ENCODE results near the gene DNAJC28. TPM values are rescaled to one million over a fixed set of nuclear protein-coding genes. Genes with fewer than 3 reads are reported as not detected.
A peak's percentile ranks its signal among the peaks of the same experiment; 100 is the strongest.
"Not testable (repeated sequence)": the region's sequence is repeated elsewhere in the genome, so short reads cannot be mapped to it uniquely, and the experiment has no call there.

The DNAJC28 gene
- total and polyA plus RNA-seq, 12 donors, result 2.4 to 9.1 (median 3.8) TPM

- WGBS, 4 donors, result 80 to 87% (median 83%) methylated on average over 6 of the region's 6 CpGs
- Histone ChIP-seq H3K27ac (no peak overlapping the region), H3K4me3 (no peak overlapping the region), H3K4me1 (replicated peaks in 1 of 2) (no peaks in the 10 kb centered on the region), H3K36me3 (replicated peaks in 1 of 2) (peaks cover 0 to 21% of the 10 kb centered on the region in 2 donors), H3K9me3 (replicated peaks in 1 of 3) (no peaks in the 10 kb centered on the region), H3K27me3 (no peaks in the 10 kb centered on the region)
- no peak for TF ChIP-seq CTCF (IDR thresholded peaks at IDR 0.05)
- TF ChIP-seq POLR2A (IDR thresholded peaks at IDR 0.05), result no peak
- intact Hi-C loops (cut with DNase I), result no loop called here
- peak in 1 of 7 donors; percentile 14 for DNase-seq
These were observed 35.6 kb downstream of the DNAJC28 start for GRCh38 chr21:33455686-33456446.

DNA sequence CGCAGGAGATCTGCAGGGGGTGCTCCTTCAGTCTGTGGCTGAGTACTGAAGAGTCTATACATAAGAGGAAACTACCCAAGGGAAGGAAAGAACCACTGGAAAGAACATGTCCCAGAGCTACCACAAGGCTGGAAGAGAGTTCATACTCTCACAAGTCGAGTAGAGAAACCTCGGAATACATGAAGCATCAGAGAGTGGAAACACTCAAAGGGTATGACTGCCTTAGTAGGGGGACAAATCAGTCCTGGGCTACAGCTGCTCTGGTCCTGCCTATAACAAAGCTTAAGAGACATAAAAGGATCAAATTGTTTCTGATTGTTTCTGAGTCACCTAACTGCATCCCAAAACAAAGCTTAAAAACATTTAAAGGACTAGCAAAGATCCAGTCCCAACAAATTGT, 39.2 kb downstream of the DNAJC28 start:
- Histone ChIP-seq H3K36me3 (replicated peaks in 1 of 2) (peaks cover 0 to 13% of the 10 kb centered on the region in 2 donors), H3K27me3 (no peaks in the 10 kb centered on the region), H3K4me3 (no peak overlapping the region), H3K4me1 (replicated peaks in 1 of 2) (no peaks in the 10 kb centered on the region), H3K9me3 (replicated peaks in 1 of 3) (no peaks in the 10 kb centered on the region), H3K27ac (no peak overlapping the region)
- 93 to 98% (median 96%) methylated on average over 3 of the region's 3 CpGs for WGBS, 4 donors
- no peak for TF ChIP-seq CTCF (IDR thresholded peaks at IDR 0.05)
- DNase-seq, result peak in 1 of 7 donors; percentile 4
- intact Hi-C loops (cut with DNase I), result no loop called here

- H3K36me3 ChIP-seq (replicated peaks in 1 of 2), result peaks cover 0 to 13% of the 10 kb centered on the region in 2 donors
- intact Hi-C loops (cut with DNase I), result no loop called here
- 81 to 89% (median 87%) methylated on average over 1 of the region's 1 CpG for WGBS, 4 donors
These were observed 39.9 kb downstream of the DNAJC28 start for GRCh38 chr21:33451634-33452071.

GRCh38 chr21:33449616-33450015, 41.9 kb downstream of the DNAJC28 start:
- intact Hi-C loops (cut with DNase I), result no loop called here
- Histone ChIP-seq H3K27ac (no peak overlapping the region), H3K27me3 (no peaks in the 10 kb centered on the region), H3K4me3 (no peak overlapping the region), H3K9me3 (replicated peaks in 1 of 3) (no peaks in the 10 kb centered on the region), H3K4me1 (replicated peaks in 1 of 2) (no peaks in the 10 kb centered on the region), H3K36me3 (replicated peaks in 1 of 2) (peaks cover 0 to 6% of the 10 kb centered on the region in 2 donors)
- TF ChIP-seq CTCF (IDR thresholded peaks at IDR 0.05) (no peak), POLR2A (IDR thresholded peaks at IDR 0.05) (no peak)
- DNase-seq, result no peak
- WGBS, 4 donors, result 67 to 72% (median 69%) methylated on average over 4 of the region's 4 CpGs

More at GRCh38 chr21:33451634-33452071, 39.9 kb downstream of the DNAJC28 start:
- TF ChIP-seq POLR2A (IDR thresholded peaks at IDR 0.05) (no peak), CTCF (IDR thresholded peaks at IDR 0.05) (no peak)
- H3K9me3 ChIP-seq (replicated peaks in 1 of 3), result no peaks in the 10 kb centered on the region
- no peak overlapping the region for H3K4me3 ChIP-seq
- H3K27me3 ChIP-seq, result no peaks in the 10 kb centered on the region
- no peak overlapping the region for H3K27ac ChIP-seq
- peak in 1 of 7 donors; percentile 3 for DNase-seq
- H3K4me1 ChIP-seq (replicated peaks in 1 of 2), result no peaks in the 10 kb centered on the region

DNA sequence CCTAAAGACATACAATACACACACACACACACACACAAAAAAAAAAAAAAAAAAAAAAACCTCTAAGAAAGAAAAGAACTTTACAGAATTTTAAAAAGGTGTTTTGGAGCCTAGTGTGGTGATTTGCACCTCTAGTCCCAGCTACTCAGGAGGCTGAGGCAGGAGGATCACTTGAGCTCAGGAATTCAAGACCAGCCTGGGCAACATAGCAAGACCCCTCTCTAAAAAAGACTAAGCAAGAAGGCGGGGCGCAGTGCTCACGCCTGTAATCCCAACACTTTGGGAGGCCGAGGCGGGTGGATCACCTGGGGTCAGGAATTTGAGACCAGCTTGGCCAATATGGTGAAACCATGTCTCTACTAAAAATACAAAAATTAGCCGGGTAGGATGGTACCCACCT, 44.9 kb downstream of the DNAJC28 start:
- DNase-seq, result peak in 1 of 7 donors; percentile 11
- H3K27me3 ChIP-seq; H3K9me3 ChIP-seq (replicated peaks in 1 of 3); H3K27ac ChIP-seq; H3K4me3 ChIP-seq; H3K4me1 ChIP-seq (replicated peaks in 1 of 2); H3K36me3 ChIP-seq (replicated peaks in 1 of 2): not testable (repeated sequence)
- intact Hi-C loops (cut with DNase I), result loop anchor here in 1 of 2 donors (2.0 kb wide), 1 partner anchor 246 kb away; no protein-coding TSS in a partner anchor
- WGBS, 4 donors, result 91 to 97% (median 96%) methylated on average over 6 of the region's 6 CpGs

Data from adrenal gland (tissue), 12 donors.